ENCODE measurements around the gene B3GNT2.

The B3GNT2 gene

DNA sequence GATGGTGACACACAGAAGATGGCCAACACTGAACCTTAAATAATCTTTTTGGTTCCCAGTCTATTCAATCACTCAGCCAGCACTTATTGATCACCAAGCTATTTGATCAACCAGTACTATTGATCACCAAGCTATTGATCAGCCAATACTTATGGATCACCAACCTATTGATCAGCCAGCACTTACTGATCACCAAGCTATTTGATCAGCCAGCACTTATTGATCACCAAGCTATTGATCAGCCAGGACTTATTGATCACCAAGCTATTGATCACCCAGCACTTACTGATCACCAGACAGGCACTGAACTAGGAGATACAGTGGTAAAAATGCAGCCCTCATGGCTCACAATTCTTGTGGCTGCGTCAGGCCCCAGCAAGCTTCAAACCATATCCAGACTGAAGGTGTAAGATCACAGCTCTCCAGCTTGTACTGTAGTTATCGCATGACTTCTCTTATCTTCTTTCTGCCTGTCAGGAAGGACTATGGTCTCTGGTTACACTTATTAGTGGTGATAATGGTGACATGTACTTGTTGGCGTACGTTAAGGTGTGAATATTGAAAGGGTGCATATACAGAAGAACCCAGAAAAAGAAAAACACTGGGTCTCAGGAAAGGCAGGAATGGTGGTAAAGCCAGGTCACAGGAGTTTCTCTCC lies 18.4 kb upstream of the B3GNT2 start:
- ChIA-PET CTCF (no interaction called here), POLR2A (no interaction called here)
- Histone ChIP-seq H3K4me3 (ENCODE audit: low read depth, low read length) (no peak overlapping the region), H3K27ac (ENCODE audit: extremely low read depth, low read depth, low read length) (no peak overlapping the region), H3K4me1 (ENCODE audit: control insufficient read depth, insufficient read depth, low read length) (no peaks in the 10 kb centered on the region), H3K9me3 (ENCODE audit: control insufficient read depth, insufficient read depth, low read depth, low read length) (no peaks in the 10 kb centered on the region), H3K36me3 (ENCODE audit: control insufficient read depth in 2 of 2, insufficient read depth in 1 of 2, low read length in 2 of 2) (no peaks in the 10 kb centered on the region)
- TF ChIP-seq ZNF184 (tag by site-specific recombination; IDR thresholded peaks at IDR 0.05) (no peak), ZNF791 (tag by site-specific recombination; IDR thresholded peaks at IDR 0.05) (no peak), ZNF23 (tag by site-specific recombination; IDR thresholded peaks at IDR 0.05; ENCODE audit: borderline replicate concordance) (no peak)

DNA sequence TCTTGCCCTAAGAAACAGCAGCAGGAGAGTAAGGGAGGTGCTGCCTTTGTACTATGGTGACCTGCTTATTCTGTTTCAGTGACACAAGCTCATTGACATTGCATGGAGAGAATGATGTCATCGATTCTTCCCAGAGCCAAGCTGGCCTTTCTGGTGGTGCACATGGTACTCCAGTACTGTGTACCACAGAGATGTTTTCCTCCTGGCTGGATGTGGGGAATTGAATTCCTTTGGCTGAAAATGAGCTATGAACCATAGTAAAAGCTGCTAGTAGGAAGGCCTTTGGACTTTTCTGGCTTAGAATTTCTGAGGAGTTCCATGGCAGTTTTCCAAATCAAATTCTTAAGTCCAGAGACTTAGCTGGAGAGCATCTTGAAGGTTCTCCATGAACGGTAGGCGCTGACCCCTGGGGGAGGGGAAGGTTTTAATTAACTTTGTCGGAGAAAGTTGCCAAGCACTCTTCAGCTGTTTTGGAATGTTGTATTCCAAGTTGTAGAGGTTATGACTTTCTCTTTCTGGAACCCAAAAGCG lies 17.1 kb upstream of the B3GNT2 start:
- ChIA-PET POLR2A (interaction anchor here (1.1 kb wide), 1 partner anchor 17 kb away, joined by 3 read pairs; the partner anchor contains the start of gene B3GNT2), CTCF (interaction anchor here (0.5 to 1.0 kb wide), 2 partner anchors 186 to 327 kb away, joined by 3 read pairs; no protein-coding TSS in a partner anchor)
- H3K27ac ChIP-seq (ENCODE audit: extremely low read depth, low read depth, low read length) = no peak overlapping the region
- H3K9me3 ChIP-seq (ENCODE audit: control insufficient read depth, insufficient read depth, low read depth, low read length) = no peaks in the 10 kb centered on the region
- no peak overlapping the region for H3K4me3 ChIP-seq (ENCODE audit: low read depth, low read length)
- H3K4me1 ChIP-seq (ENCODE audit: control insufficient read depth, insufficient read depth, low read length) = no peaks in the 10 kb centered on the region
- no peaks in the 10 kb centered on the region for H3K36me3 ChIP-seq (ENCODE audit: control insufficient read depth in 2 of 2, insufficient read depth in 1 of 2, low read length in 2 of 2)
- TF ChIP-seq ZBTB1 (tag by site-specific recombination; IDR thresholded peaks at IDR 0.05) (no peak), ZNF629 (tag by site-specific recombination; IDR thresholded peaks at IDR 0.05) (no peak), WT1 (tag by site-specific recombination; IDR thresholded peaks at IDR 0.05) (no peak), ZNF302 (tag by site-specific recombination; IDR thresholded peaks at IDR 0.05; ENCODE audit: low read depth) (no peak), RBAK (tag by site-specific recombination; IDR thresholded peaks at IDR 0.05) (no peak), ZBTB21 (tag by site-specific recombination; IDR thresholded peaks at IDR 0.05) (peak; percentile 47; the same call in 1 of the 2 replicates)
- TF ChIP-seq, protein P1, sequence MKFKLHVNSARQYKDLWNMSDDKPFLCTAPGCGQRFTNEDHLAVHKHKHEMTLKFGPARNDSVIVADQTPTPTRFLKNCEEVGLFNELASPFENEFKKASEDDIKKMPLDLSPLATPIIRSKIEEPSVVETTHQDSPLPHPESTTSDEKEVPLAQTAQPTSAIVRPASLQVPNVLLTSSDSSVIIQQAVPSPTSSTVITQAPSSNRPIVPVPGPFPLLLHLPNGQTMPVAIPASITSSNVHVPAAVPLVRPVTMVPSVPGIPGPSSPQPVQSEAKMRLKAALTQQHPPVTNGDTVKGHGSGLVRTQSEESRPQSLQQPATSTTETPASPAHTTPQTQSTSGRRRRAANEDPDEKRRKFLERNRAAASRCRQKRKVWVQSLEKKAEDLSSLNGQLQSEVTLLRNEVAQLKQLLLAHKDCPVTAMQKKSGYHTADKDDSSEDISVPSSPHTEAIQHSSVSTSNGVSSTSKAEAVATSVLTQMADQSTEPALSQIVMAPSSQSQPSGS (tag by site-specific recombination; IDR thresholded peaks at IDR 0.05; ENCODE audit: low read depth) = peak; percentile 86
- TF ChIP-seq, protein P2, sequence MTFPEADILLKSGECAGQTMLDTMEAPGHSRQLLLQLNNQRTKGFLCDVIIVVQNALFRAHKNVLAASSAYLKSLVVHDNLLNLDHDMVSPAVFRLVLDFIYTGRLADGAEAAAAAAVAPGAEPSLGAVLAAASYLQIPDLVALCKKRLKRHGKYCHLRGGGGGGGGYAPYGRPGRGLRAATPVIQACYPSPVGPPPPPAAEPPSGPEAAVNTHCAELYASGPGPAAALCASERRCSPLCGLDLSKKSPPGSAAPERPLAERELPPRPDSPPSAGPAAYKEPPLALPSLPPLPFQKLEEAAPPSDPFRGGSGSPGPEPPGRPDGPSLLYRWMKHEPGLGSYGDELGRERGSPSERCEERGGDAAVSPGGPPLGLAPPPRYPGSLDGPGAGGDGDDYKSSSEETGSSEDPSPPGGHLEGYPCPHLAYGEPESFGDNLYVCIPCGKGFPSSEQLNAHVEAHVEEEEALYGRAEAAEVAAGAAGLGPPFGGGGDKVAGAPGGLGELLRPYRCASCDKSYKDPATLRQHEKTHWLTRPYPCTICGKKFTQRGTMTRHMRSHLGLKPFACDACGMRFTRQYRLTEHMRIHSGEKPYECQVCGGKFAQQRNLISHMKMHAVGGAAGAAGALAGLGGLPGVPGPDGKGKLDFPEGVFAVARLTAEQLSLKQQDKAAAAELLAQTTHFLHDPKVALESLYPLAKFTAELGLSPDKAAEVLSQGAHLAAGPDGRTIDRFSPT (tag by site-specific recombination; IDR thresholded peaks at IDR 0.05) = no peak

DNA sequence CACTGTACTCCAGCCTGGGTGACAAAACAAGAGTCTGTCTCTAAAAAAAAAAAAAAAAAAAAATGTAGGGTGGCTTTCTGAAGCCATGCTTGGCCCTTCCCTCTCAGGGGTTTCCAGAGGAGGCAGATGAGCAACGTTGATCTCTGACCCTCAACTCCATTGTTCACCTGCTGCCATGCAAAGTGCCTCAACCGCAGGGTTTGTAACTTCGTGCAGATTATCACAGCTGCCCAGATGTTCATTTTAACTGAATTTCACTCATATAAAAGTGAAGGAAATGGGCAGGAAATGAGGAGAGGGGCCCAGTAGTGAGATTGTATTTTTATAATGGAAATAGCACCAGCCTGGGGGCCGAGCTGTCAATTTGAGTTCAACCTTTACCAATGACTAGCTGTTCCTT lies 14.9 kb upstream of the B3GNT2 start:
- CTCF ChIA-PET = no interaction called here
- Histone ChIP-seq H3K9me3 (ENCODE audit: control insufficient read depth, insufficient read depth, low read depth, low read length) (no peaks in the 10 kb centered on the region), H3K27ac (ENCODE audit: extremely low read depth, low read depth, low read length) (no peak overlapping the region), H3K4me3 (ENCODE audit: low read depth, low read length) (no peak overlapping the region), H3K4me1 (ENCODE audit: control insufficient read depth, insufficient read depth, low read length) (no peaks in the 10 kb centered on the region), H3K36me3 (ENCODE audit: control insufficient read depth in 2 of 2, insufficient read depth in 1 of 2, low read length in 2 of 2) (no peaks in the 10 kb centered on the region)
- TF ChIP-seq ZNF335 (tag by site-specific recombination; conservative IDR thresholded peaks at IDR 0.05) (no peak), ZNF184 (tag by site-specific recombination; IDR thresholded peaks at IDR 0.05) (no peak), GLIS2 (tag by site-specific recombination; IDR thresholded peaks at IDR 0.05) (no peak), SCRT2 (tag by site-specific recombination; IDR thresholded peaks at IDR 0.05) (no peak), SALL2 (tag by site-specific recombination; IDR thresholded peaks at IDR 0.05; ENCODE audit: borderline replicate concordance) (no peak), TCF7L2 (IDR thresholded peaks at IDR 0.05; ENCODE audit: borderline replicate concordance, low read depth, low read length) (no peak), ZNF791 (tag by site-specific recombination; IDR thresholded peaks at IDR 0.05) (no peak), ZNF623 (tag by site-specific recombination; IDR thresholded peaks at IDR 0.05) (no peak), ZNF596 (tag by site-specific recombination; IDR thresholded peaks at IDR 0.05) (no peak), ZNF292 (tag by site-specific recombination; IDR thresholded peaks at IDR 0.05; ENCODE audit: borderline replicate concordance, low read depth) (no peak), KLF9 (tag by site-specific recombination; IDR thresholded peaks at IDR 0.05; ENCODE audit: low read depth) (no peak), ZNF433 (tag by site-specific recombination; IDR thresholded peaks at IDR 0.05; ENCODE audit: low read depth) (no peak)
- TF ChIP-seq, protein P3, sequence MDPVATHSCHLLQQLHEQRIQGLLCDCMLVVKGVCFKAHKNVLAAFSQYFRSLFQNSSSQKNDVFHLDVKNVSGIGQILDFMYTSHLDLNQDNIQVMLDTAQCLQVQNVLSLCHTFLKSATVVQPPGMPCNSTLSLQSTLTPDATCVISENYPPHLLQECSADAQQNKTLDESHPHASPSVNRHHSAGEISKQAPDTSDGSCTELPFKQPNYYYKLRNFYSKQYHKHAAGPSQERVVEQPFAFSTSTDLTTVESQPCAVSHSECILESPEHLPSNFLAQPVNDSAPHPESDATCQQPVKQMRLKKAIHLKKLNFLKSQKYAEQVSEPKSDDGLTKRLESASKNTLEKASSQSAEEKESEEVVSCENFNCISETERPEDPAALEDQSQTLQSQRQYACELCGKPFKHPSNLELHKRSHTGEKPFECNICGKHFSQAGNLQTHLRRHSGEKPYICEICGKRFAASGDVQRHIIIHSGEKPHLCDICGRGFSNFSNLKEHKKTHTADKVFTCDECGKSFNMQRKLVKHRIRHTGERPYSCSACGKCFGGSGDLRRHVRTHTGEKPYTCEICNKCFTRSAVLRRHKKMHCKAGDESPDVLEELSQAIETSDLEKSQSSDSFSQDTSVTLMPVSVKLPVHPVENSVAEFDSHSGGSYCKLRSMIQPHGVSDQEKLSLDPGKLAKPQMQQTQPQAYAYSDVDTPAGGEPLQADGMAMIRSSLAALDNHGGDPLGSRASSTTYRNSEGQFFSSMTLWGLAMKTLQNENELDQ (tag by site-specific recombination; IDR thresholded peaks at IDR 0.05; ENCODE audit: low read depth) = no peak
- TF ChIP-seq, protein P4, sequence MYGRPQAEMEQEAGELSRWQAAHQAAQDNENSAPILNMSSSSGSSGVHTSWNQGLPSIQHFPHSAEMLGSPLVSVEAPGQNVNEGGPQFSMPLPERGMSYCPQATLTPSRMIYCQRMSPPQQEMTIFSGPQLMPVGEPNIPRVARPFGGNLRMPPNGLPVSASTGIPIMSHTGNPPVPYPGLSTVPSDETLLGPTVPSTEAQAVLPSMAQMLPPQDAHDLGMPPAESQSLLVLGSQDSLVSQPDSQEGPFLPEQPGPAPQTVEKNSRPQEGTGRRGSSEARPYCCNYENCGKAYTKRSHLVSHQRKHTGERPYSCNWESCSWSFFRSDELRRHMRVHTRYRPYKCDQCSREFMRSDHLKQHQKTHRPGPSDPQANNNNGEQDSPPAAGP (tag by site-specific recombination; IDR thresholded peaks at IDR 0.05) = no peak
- POLR2A ChIA-PET = no interaction called here
